ENCODE data around the gene MINAR1.

The MINAR1 gene

GRCh38 chr15:79432345-79433275 lies 474 bp downstream of the MINAR1 start:
- no peak for DNase-seq

GRCh38 chr15:79433276-79433990 lies 1.3 kb downstream of the MINAR1 start:
- DNase-seq = no peak

GRCh38 chr15:79434361-79434760 lies 2.2 kb downstream of the MINAR1 start:
- no peak for DNase-seq

- no peak for DNase-seq
These were observed 4.1 kb downstream of the MINAR1 start for GRCh38 chr15:79436037-79436780.

GRCh38 chr15:79437275-79438000 lies 5.3 kb downstream of the MINAR1 start:
- DNase-seq = no peak

- DNase-seq = no peak
These were observed 7.1 kb downstream of the MINAR1 start for GRCh38 chr15:79439236-79439635.

GRCh38 chr15:79440355-79440908 lies 8.3 kb downstream of the MINAR1 start:
- DNase-seq = no peak

- no peak for DNase-seq
These were observed 10.8 kb downstream of the MINAR1 start for GRCh38 chr15:79442911-79443310.

GRCh38 chr15:79447060-79447459 lies 14.9 kb downstream of the MINAR1 start:
- DNase-seq = no peak

- no peak for DNase-seq
These were observed 18.5 kb downstream of the MINAR1 start for GRCh38 chr15:79450648-79451047.

GRCh38 chr15:79451361-79451999 lies 19.3 kb downstream of the MINAR1 start:
- no peak for DNase-seq

- no peak for DNase-seq
These were observed 20.3 kb downstream of the MINAR1 start for GRCh38 chr15:79452244-79453051.

GRCh38 chr15:79453446-79453845 lies 21.3 kb downstream of the MINAR1 start:
- DNase-seq = no peak

- no peak for DNase-seq
These were observed 21.9 kb downstream of the MINAR1 start for GRCh38 chr15:79454063-79454462.

- DNase-seq = no peak
These were observed 23.2 kb downstream of the MINAR1 start for GRCh38 chr15:79455361-79455760.

GRCh38 chr15:79455943-79456342 lies 23.8 kb downstream of the MINAR1 start:
- no peak for DNase-seq

- no peak for DNase-seq
These were observed 26.4 kb downstream of the MINAR1 start for GRCh38 chr15:79458491-79458890.

GRCh38 chr15:79459666-79460065 lies 27.5 kb downstream of the MINAR1 start:
- no peak for DNase-seq

GRCh38 chr15:79463043-79463780 lies 31.1 kb downstream of the MINAR1 start:
- no peak for DNase-seq

- DNase-seq = no peak
These were observed 31.7 kb downstream of the MINAR1 start for GRCh38 chr15:79463781-79464270.
